Mesendoderm (in vitro differentiated cells): ENCODE data around the gene JAZF1.

Experiments used
- DNase-seq: peaks from one replicate; pipeline ENCODE4 v3.0.0; 2013
- H2AK5ac ChIP-seq: 2 replicates; pipeline ENCODE4 v1.6.1; 2013; ENCODE audit warnings: low read length, inconsistent platforms
- H2BK120ac ChIP-seq: 2 replicates; pipeline ENCODE4 v1.6.1; 2013; ENCODE audit warnings: low read depth, mild to moderate bottlenecking, low read length, moderate library complexity, mixed read lengths
- H2BK15ac ChIP-seq: replicated peaks from 2 replicates; pipeline ENCODE4 v1.6.1; 2013; ENCODE audit warnings: low read depth, mild to moderate bottlenecking, moderate library complexity
- H2BK5ac ChIP-seq: 2 replicates; pipeline ENCODE4 v1.6.1; 2013; ENCODE audit warnings: low read length, inconsistent platforms
- H3K18ac ChIP-seq: 2 replicates; pipeline ENCODE4 v1.6.1; 2013; ENCODE audit warnings: mild to moderate bottlenecking, low read length, mixed read lengths
- H3K23ac ChIP-seq: one replicate; pipeline ENCODE4 v1.6.1; 2013; ENCODE audit warnings: low read length
- H3K27ac ChIP-seq: 2 replicates; pipeline ENCODE4 v1.5.1; 2013; ENCODE audit warnings: low read depth, mild to moderate bottlenecking, inconsistent platforms, low read length, moderate library complexity
- H3K27me3 ChIP-seq: 2 replicates; pipeline ENCODE4 v1.6.1; 2013; ENCODE audit warnings: low read length, control low read depth, mild to moderate bottlenecking, inconsistent platforms; ENCODE audit not compliant: insufficient read depth, poor library complexity
- H3K36me3 ChIP-seq: 2 replicates; pipeline ENCODE4 v1.6.1; 2013; ENCODE audit warnings: low read length, inconsistent platforms; ENCODE audit not compliant: control insufficient read depth, insufficient read depth
- H3K4ac ChIP-seq: one replicate; pipeline ENCODE4 v1.6.1; 2013; ENCODE audit warnings: low read depth, mild to moderate bottlenecking, low read length, moderate library complexity
- H3K4me1 ChIP-seq: 2 replicates; pipeline ENCODE4 v1.6.1; 2013; ENCODE audit warnings: low read depth, low read length, inconsistent platforms; ENCODE audit not compliant: control insufficient read depth
- H3K4me2 ChIP-seq: 2 replicates; pipeline ENCODE4 v1.6.1; 2013; ENCODE audit warnings: low read length
- H3K4me3 ChIP-seq: 2 replicates; pipeline ENCODE4 v1.5.1; 2013; ENCODE audit warnings: mild to moderate bottlenecking, low read length
- H3K56ac ChIP-seq: one replicate; pipeline ENCODE4 v1.6.1; 2013; ENCODE audit warnings: low read length
- H3K79me1 ChIP-seq: 2 replicates; pipeline ENCODE4 v1.6.1; 2013; ENCODE audit warnings: low read length, inconsistent platforms
- H3K79me2 ChIP-seq: 2 replicates; pipeline ENCODE4 v1.6.1; 2013; ENCODE audit warnings: mild to moderate bottlenecking, low read length; ENCODE audit not compliant: control insufficient read depth, insufficient read depth
- H3K9ac ChIP-seq: 2 replicates; pipeline ENCODE4 v1.6.1; 2013; ENCODE audit warnings: low read length, inconsistent platforms
- H4K5ac ChIP-seq: one replicate; pipeline ENCODE4 v1.6.1; 2013; ENCODE audit warnings: low read length
- H4K8ac ChIP-seq: one replicate; pipeline ENCODE4 v1.6.1; 2013; ENCODE audit warnings: low read depth, mild to moderate bottlenecking, control low read depth, low read length, moderate library complexity
- WGBS: extraction: QIAGEN DNeasy Blood & Tissue Kit; methylation state at CpG from one replicate; pipeline ENCODE4 v1.1.7; 2013; ENCODE audit warnings: low lambda C conversion rate, missing lambda C conversion rate; ENCODE audit not compliant: insufficient coverage; ENCODE audit errors: extremely low coverage; 5-methylcytosine and 5-hydroxymethylcytosine counted together

JAZF1 gene

DNA sequence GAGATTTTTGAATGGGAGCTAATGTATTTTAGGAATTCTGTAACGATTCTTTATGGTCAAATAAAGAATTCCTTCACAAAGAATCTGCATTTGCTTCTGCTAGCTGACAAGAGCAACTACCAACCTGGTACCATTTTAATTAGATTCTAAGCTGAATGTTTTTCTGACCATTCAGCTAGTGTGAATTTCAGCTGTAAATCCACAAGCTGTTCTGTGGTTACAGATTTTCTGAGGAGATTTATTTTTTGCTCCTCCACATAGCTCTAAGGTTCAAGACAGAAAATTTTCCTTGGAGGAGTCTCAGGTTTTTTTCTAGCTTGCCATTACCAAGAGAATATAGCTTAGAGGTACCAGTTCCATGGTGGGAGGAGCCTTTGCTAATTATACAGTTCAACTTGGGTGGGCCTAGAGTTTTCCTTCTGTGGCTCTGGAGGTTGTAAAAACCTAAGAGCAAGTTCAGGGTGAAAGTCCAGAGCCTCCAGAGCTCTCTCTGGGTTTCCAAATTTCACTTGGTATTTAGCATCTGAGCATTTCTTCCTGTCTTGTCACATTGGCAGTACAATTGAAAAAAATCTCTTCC is 120.1 kb downstream of the JAZF1 start:
- no peak overlapping the region for H4K8ac ChIP-seq
- no peak overlapping the region for H3K4me2 ChIP-seq
- WGBS = no CpG with 5 or more reads among the region's 1 CpG
- H3K23ac ChIP-seq = no peak overlapping the region
- no peaks in the 10 kb centered on the region for H3K79me2 ChIP-seq
- H3K27ac ChIP-seq = no peak overlapping the region
- no peak overlapping the region for H3K56ac ChIP-seq
- H3K4me3 ChIP-seq = no peak overlapping the region
- H2AK5ac ChIP-seq = no peak overlapping the region
- H3K27me3 ChIP-seq = no peaks in the 10 kb centered on the region
- H4K5ac ChIP-seq = no peak overlapping the region
- no peaks in the 10 kb centered on the region for H3K79me1 ChIP-seq
- no peak overlapping the region for H2BK15ac ChIP-seq
- no peak overlapping the region for H2BK120ac ChIP-seq
- H2BK5ac ChIP-seq = no peak overlapping the region
- H3K9ac ChIP-seq = no peak overlapping the region
- H3K4me1 ChIP-seq = peaks cover 2% of the 10 kb centered on the region
- no peak for DNase-seq
- no peak overlapping the region for H3K4ac ChIP-seq
- no peak overlapping the region for H3K18ac ChIP-seq
- H3K36me3 ChIP-seq = no peaks in the 10 kb centered on the region

DNA sequence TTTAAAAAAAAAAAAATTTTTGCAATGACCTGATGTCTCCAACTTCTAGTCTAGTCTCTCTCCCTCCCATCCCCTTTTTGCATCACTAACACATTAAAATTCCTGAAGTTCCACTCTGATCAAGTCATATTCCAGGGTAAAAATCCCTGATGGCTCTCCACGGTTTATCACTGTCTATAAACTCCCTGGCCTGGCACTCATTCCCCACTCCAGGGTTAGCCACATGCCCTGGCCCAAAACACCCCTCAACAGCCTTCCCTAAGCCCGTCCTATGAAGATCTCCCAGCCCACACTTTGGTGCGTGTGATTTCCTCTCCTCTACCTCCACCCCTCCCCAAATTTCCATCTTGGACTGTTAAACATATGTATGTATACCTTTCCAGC is 125.4 kb downstream of the JAZF1 start:
- H3K9ac ChIP-seq = no peak overlapping the region
- WGBS = no CpG with 5 or more reads among the region's 3 CpGs
- no peak overlapping the region for H3K27ac ChIP-seq

DNA sequence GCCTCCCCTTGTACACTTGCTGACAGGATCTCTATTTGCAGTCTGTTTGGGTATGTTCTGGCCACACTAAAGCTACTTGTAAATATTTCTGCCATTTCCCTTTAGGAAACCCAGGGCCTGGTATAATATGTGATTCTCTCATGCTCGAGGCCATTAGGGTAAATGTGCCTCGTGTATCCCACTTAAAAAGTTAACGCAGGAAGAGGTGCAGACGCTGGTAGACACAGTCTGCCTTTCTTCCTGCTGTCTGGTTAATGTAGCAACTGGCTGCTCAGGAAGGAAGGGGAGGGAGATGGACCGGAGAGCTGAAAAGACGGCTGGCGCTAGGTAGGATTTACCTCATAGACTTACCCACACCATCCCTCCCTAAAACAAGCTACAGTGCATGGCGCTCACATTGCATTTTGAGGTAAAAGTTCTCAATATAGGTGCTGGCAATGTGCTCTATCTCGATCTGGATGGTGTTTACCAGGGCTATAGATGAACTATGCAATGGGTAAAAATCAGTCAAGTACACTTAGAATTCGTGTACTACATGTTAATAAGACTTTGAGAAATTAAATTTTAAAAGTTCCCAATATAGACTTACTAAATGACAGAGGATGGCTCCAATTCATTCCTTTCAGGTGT is 125.9 kb downstream of the JAZF1 start:
- Histone ChIP-seq H3K36me3 (no peaks in the 10 kb centered on the region), H2BK5ac (peak overlapping the region; percentile 33), H3K4ac (no peak overlapping the region), H3K18ac (no peak overlapping the region), H3K4me2 (no peak overlapping the region), H3K23ac (no peak overlapping the region), H4K8ac (no peak overlapping the region), H2BK15ac (no peak overlapping the region), H3K4me1 (no peaks in the 10 kb centered on the region), H3K79me2 (no peaks in the 10 kb centered on the region), H2AK5ac (no peak overlapping the region), H4K5ac (no peak overlapping the region), H3K4me3 (no peak overlapping the region), H3K79me1 (no peaks in the 10 kb centered on the region), H3K27me3 (no peaks in the 10 kb centered on the region), H2BK120ac (no peak overlapping the region), H3K56ac (no peak overlapping the region), H3K9ac (no peak overlapping the region), H3K27ac (peak overlapping the region; percentile 21)
- DNase-seq = peak; percentile 64
- WGBS = no CpG with 5 or more reads among the region's 10 CpGs

More for the DNA sequence above, 125.4 kb downstream of the JAZF1 start:
- Histone ChIP-seq H3K18ac (no peak overlapping the region), H2BK5ac (no peak overlapping the region), H2BK120ac (peak overlapping the region; percentile 17), H4K8ac (no peak overlapping the region), H3K56ac (no peak overlapping the region), H3K4me1 (no peaks in the 10 kb centered on the region), H3K23ac (no peak overlapping the region), H3K27me3 (no peaks in the 10 kb centered on the region), H3K4me3 (no peak overlapping the region), H3K4ac (no peak overlapping the region), H2BK15ac (no peak overlapping the region), H2AK5ac (no peak overlapping the region), H3K36me3 (no peaks in the 10 kb centered on the region), H4K5ac (no peak overlapping the region), H3K79me1 (no peaks in the 10 kb centered on the region), H3K4me2 (no peak overlapping the region), H3K79me2 (no peaks in the 10 kb centered on the region)
- DNase-seq = peak; percentile 53

DNA sequence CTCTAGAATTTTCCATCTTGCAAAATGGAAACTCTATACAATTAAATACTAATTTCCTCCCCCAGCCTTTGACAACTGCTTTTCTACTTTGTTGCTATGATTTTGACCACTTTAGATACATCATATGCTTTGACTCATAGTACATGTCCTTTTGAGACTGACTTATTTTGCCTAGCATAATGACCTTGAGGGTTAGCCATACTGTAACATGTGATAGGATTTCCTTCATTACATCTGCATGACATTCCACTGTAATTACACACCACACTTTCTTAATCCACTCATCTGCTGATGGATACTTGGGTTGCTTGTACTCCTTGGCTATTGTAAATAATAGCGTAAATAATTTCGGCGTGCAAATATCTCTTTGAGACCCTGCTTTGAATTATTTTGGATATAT is 127.7 kb downstream of the JAZF1 start:
- Histone ChIP-seq H4K5ac (no peak overlapping the region), H3K27me3 (no peaks in the 10 kb centered on the region), H3K56ac (no peak overlapping the region), H3K4me1 (no peaks in the 10 kb centered on the region), H2AK5ac (no peak overlapping the region), H3K79me2 (no peaks in the 10 kb centered on the region), H3K4me3 (no peak overlapping the region), H3K18ac (no peak overlapping the region), H3K4ac (no peak overlapping the region), H3K27ac (no peak overlapping the region), H3K23ac (no peak overlapping the region), H3K36me3 (no peaks in the 10 kb centered on the region), H2BK5ac (no peak overlapping the region), H2BK120ac (no peak overlapping the region), H2BK15ac (no peak overlapping the region), H3K9ac (no peak overlapping the region), H4K8ac (no peak overlapping the region), H3K79me1 (no peaks in the 10 kb centered on the region), H3K4me2 (no peak overlapping the region)
- no peak for DNase-seq
- no CpG with 5 or more reads among the region's 3 CpGs for WGBS

DNA sequence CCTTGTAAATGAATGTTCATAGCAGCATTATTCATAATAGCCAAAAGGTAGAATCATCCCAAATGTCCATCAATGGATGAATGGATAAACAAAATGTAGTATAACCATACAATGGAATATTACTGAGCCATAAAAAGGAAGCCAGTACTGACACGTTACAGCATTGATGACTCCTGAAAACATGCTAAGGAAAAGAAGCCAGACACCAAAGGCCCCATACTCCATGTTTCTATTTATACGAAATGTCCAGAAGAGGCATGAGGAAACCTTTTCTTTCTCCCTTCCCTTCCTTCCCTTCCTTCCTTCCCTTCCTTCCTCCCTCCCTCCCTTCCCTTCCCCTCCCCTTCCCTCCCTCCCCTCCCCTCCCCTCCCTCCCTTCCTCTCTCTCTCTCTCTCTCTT is 131.9 kb downstream of the JAZF1 start:
- H2BK15ac ChIP-seq = no peak overlapping the region
- DNase-seq = no peak
- H2AK5ac ChIP-seq = no peak overlapping the region
- no peaks in the 10 kb centered on the region for H3K79me1 ChIP-seq
- H3K27ac ChIP-seq = no peak overlapping the region
- H3K27me3 ChIP-seq = no peaks in the 10 kb centered on the region
- H2BK120ac ChIP-seq = no peak overlapping the region
- H2BK5ac ChIP-seq = no peak overlapping the region
- no peaks in the 10 kb centered on the region for H3K79me2 ChIP-seq
- no peak overlapping the region for H3K4ac ChIP-seq
- peaks cover 4% of the 10 kb centered on the region for H3K4me1 ChIP-seq
- H3K56ac ChIP-seq = no peak overlapping the region
- no peak overlapping the region for H3K18ac ChIP-seq
- H4K5ac ChIP-seq = no peak overlapping the region
- H3K4me3 ChIP-seq = no peak overlapping the region
- no peak overlapping the region for H3K9ac ChIP-seq
- H3K4me2 ChIP-seq = no peak overlapping the region
- H3K36me3 ChIP-seq = no peaks in the 10 kb centered on the region
- no peak overlapping the region for H3K23ac ChIP-seq
- no CpG with 5 or more reads among the region's 2 CpGs for WGBS
- H4K8ac ChIP-seq = no peak overlapping the region

DNA sequence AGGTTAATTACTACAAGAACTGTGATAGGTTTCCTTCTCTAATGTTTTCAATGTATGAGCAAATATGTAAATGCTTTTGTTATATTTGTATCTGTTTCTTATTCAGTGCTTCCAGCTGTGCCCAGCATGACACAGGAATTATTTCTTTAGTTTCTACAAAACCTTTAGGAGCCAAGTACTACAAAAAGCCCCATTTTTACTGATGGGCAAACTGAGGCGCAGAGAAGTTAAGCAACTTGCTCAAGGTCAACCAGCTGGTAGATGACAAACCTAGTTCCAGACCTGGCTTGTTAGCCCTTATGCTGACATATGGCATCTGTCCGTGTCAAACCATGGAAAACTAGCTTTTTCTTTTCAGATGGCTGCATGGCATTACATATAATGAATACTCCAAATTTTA is 134.6 kb downstream of the JAZF1 start:
- Histone ChIP-seq H3K4me1 (peaks cover 4% of the 10 kb centered on the region), H3K9ac (no peak overlapping the region), H3K27ac (no peak overlapping the region), H3K56ac (no peak overlapping the region), H3K36me3 (no peaks in the 10 kb centered on the region), H4K5ac (no peak overlapping the region), H3K4me3 (no peak overlapping the region), H2BK15ac (no peak overlapping the region), H3K4me2 (no peak overlapping the region), H3K18ac (no peak overlapping the region), H2AK5ac (no peak overlapping the region), H3K27me3 (no peaks in the 10 kb centered on the region), H3K79me1 (no peaks in the 10 kb centered on the region), H4K8ac (no peak overlapping the region), H2BK120ac (no peak overlapping the region), H3K23ac (no peak overlapping the region), H3K79me2 (no peaks in the 10 kb centered on the region), H2BK5ac (no peak overlapping the region), H3K4ac (no peak overlapping the region)
- WGBS = no CpG with 5 or more reads among the region's 2 CpGs
- DNase-seq = no peak
